K562 (cell line): ENCODE measurements around the gene ECE2. TPM values are rescaled to one million over a fixed set of nuclear protein-coding genes. Genes with fewer than 3 reads are reported as not detected.

Experiments used
- ATAC-seq: fragments of 200-7000 bp; cut with Tn5 transposase; 3 replicates; pipeline ENCODE4 v1.9.1; 2020; ENCODE audit warnings: moderate library complexity
- BruUV-seq: library from RNA; stranded (reverse); fragments of 400-500 nt; replicated peaks from 2 replicates; lab custom pipeline; 2021; lab: Mats Ljungman, UMichigan
- CTCF ChIA-PET: fragments of 300-600 bp; formaldehyde crosslinking; extraction: SDS; loops from one replicate; lab custom pipeline; 2021; ENCODE audit warnings: low intra/inter-chr PET ratio; lab: Yijun Ruan, JAX
- POLR2A ChIA-PET: fragments of 300-600, 350-650 bp; sonication (Branson Sonifier 250); formaldehyde crosslinking; extraction: SDS; loops from one replicate; lab custom pipeline; 2021; ENCODE audit warnings: antibody characterized with exemption, inconsistent platforms; lab: Yijun Ruan, JAX
- DNase-seq, 4 experiments: peaks; one replicate each; pipeline versions ENCODE4 v3.0.0 to v3.0.0-alpha.2; 2011 to 2018; ENCODE audit warnings: low spot score in 3 of 4, mixed read lengths in 3 of 4; ENCODE audit errors: extremely low read depth in 1 of 4
- FAIRE-seq: peaks from 2 replicates; lab custom pipeline; 2011; peaks lifted over from hg19 to GRCh38; lab: Jason Lieb, UNC
- H2AFZ ChIP-seq: 2 replicates; pipeline ENCODE4 v1.6.0; 2011; ENCODE audit warnings: low read depth, low read length, control low read depth, inconsistent platforms
- H3K27ac ChIP-seq: fragments of 200-600 bp; 3 replicates; pipeline ENCODE4 v1.8.0; 2011; ENCODE audit warnings: low read depth, mild to moderate bottlenecking, control low read depth, inconsistent platforms, low read length, moderate library complexity, mixed read lengths; ENCODE audit errors: extremely low read depth
- H3K27me3 ChIP-seq, 2 experiments: fragments of 300-600 bp in 1 of 2; 2 replicates in 1 of 2; 3 replicates in 1 of 2; pipeline versions ENCODE4 v1.6.0 to v1.8.0; 2011; ENCODE audit warnings: inconsistent platforms in 2 of 2, low read length in 2 of 2, mild to moderate bottlenecking in 1 of 2, mixed read lengths in 1 of 2, moderate library complexity in 1 of 2; ENCODE audit not compliant: control insufficient read depth in 2 of 2, insufficient read depth in 2 of 2
- H3K36me3 ChIP-seq: fragments of 300-600 bp; 3 replicates; pipeline ENCODE4 v1.8.0; 2011; ENCODE audit warnings: mild to moderate bottlenecking, low read length, inconsistent platforms; ENCODE audit not compliant: control insufficient read depth, insufficient read depth
- H3K4me1 ChIP-seq, 2 experiments: fragments of 200-600 bp in 1 of 2; replicated peaks in 1 of 2; 2 replicates in 1 of 2; 3 replicates in 1 of 2; pipeline versions ENCODE4 v1.5.1 to v1.8.0; 2011; ENCODE audit warnings: inconsistent platforms in 2 of 2, low read length in 2 of 2, mild to moderate bottlenecking in 1 of 2, mixed read lengths in 1 of 2, moderate library complexity in 1 of 2; ENCODE audit not compliant: control insufficient read depth in 2 of 2, insufficient read depth in 2 of 2
- H3K4me2 ChIP-seq: 2 replicates; pipeline ENCODE4 v1.6.1; 2011; ENCODE audit warnings: low read length, control low read depth, inconsistent platforms, mixed read lengths; ENCODE audit not compliant: insufficient read depth
- H3K4me3 ChIP-seq: fragments of 200-600 bp; sonication (generic), shearing (Covaris generic); 2 replicates; pipeline ENCODE4 v1.5.1; 2016; ENCODE audit warnings: control low read depth, inconsistent platforms
- H3K79me2 ChIP-seq: fragments of 200-600 bp; 3 replicates; pipeline ENCODE4 v1.8.0; 2011; ENCODE audit warnings: low read length, inconsistent platforms; ENCODE audit not compliant: control insufficient read depth, insufficient read depth
- H3K9ac ChIP-seq, 2 experiments: 2 replicates each; pipeline versions ENCODE4 v1.6.0 to v1.6.1; 2011; ENCODE audit warnings: low read depth in 2 of 2, low read length in 2 of 2, control low read depth in 1 of 2, inconsistent platforms in 1 of 2, mild to moderate bottlenecking in 1 of 2, mixed read lengths in 1 of 2; ENCODE audit not compliant: insufficient read depth in 1 of 2
- H3K9me1 ChIP-seq: one replicate; pipeline ENCODE4 v1.6.0; 2011; ENCODE audit warnings: inconsistent platforms, mild to moderate bottlenecking, low read length, moderate library complexity; ENCODE audit not compliant: control insufficient read depth, insufficient read depth
- H3K9me3 ChIP-seq: replicated peaks from 2 replicates; pipeline ENCODE4 v1.5.1; 2011; ENCODE audit warnings: low read depth, low read length, inconsistent platforms; ENCODE audit not compliant: control insufficient read depth, insufficient read depth
- H4K20me1 ChIP-seq: replicated peaks from 2 replicates; pipeline ENCODE4 v1.6.1; 2011; ENCODE audit warnings: low read length, inconsistent platforms, mixed read lengths; ENCODE audit not compliant: control insufficient read depth, insufficient read depth
- CBFB ChIP-seq: sonication (generic); formaldehyde crosslinking; IDR thresholded peaks from 2 replicates; pipeline ENCODE4 v1.4.0; 2020; ENCODE audit warnings: mild to moderate bottlenecking, missing genetic modification reagents
- XRCC4 ChIP-seq: IDR thresholded peaks from one replicate; pipeline ENCODE4 v1.6.1; 2011; ENCODE audit not compliant: insufficient read depth, insufficient read length; ENCODE audit errors: extremely low read depth
- ZFPM2 ChIP-seq: fragments of 250-450 bp; sonication (Bioruptor Pico); IDR thresholded peaks from 2 replicates; pipeline ENCODE4 v1.5.1; 2022; ENCODE audit warnings: mild to moderate bottlenecking
- ZNF316 ChIP-seq: fragments of 450-650 bp; IDR thresholded peaks from 2 replicates; pipeline ENCODE4 v1.6.1; 2016
- ZNF76 ChIP-seq: fragments of 250-450 bp; sonication (Bioruptor Pico); IDR thresholded peaks from 2 replicates; pipeline ENCODE4 v1.4.0; 2020; ENCODE audit warnings: mild to moderate bottlenecking, moderate library complexity, borderline replicate concordance
- WGBS: fragments of 100-300 bp; shearing (Covaris generic); methylation state at CpG from one replicate; pipeline ENCODE4 v1.1.6; 2016; ENCODE audit warnings: low coverage, mixed read lengths; ENCODE audit not compliant: insufficient coverage; ENCODE audit errors: missing lambda C conversion rate; 5-methylcytosine and 5-hydroxymethylcytosine counted together
- in situ Hi-C: fragments of 300-500 bp; cut with MboI; formaldehyde crosslinking; loops from 4 replicates; pipeline ENCODE4 v1.15.0; 2018; ENCODE audit warnings: inconsistent platforms, mixed read lengths
- intact Hi-C: fragments of 100-400 bp; cut with micrococcal nuclease; formaldehyde crosslinking; loops from 2 replicates; pipeline ENCODE4 v1.14.2; 2022
- polyA plus RNA-seq, 8 experiments: library from polyadenylated mRNA; depleted of rRNA in 4 of 8; stranded (reverse) in 5 of 8; unstranded in 3 of 8; fragments of >200 nt; fragmentation: Nextera tagmentation in 2 of 8; fragmentation: Illumina TruSeq in 1 of 8; extraction: Ambion mirVana in 2 of 8; extraction: Trizol in 1 of 8; gene quantifications; 2 replicates each; pipeline versions ENCODE4 v1.2.1 to v1.2.3, GENCODE V29; 2011 to 2014; ENCODE audit warnings: inconsistent platforms in 1 of 8, missing spikeins in 1 of 8
- total RNA-seq, 7 experiments: library from RNA; depleted of rRNA in 6 of 7; stranded (reverse); fragments of >200 nt in 6 of 7; fragmentation: Illumina TruSeq in 2 of 7; extraction: Trizol in 2 of 7; gene quantifications; 2 replicates each; pipeline versions ENCODE4 v1.2.1 to v1.2.3, GENCODE V29; 2011 to 2021; ENCODE audit warnings: low replicate concordance in 1 of 7
- TF ChIP-seq, protein P1 (sequence below), 3 experiments: IDR thresholded peaks in 2 of 3; conservative IDR thresholded peaks in 1 of 3; 2 replicates each; pipeline ENCODE4 v1.5.1; 2011 to 2012; ENCODE audit warnings: low read length in 3 of 3, mild to moderate bottlenecking in 3 of 3, control low read depth in 2 of 3, improper control_type of control experiment in 1 of 3, inconsistent platforms in 1 of 3, low read depth in 1 of 3, mixed read lengths in 1 of 3, moderate library complexity in 1 of 3; ENCODE audit not compliant: insufficient read depth in 2 of 3

Gene ECE2
- total and polyA plus RNA-seq, 9 of the 15 experiments (the other 6 are each of a cell fraction or from before 2014, with no cell fraction given): not detected

GRCh38 chr3:184305577-184305976 is 29.8 kb downstream of the ECE2 start:
- Histone ChIP-seq H3K36me3 (peaks cover 90% of the 10 kb centered on the region), H3K4me3 (no peak overlapping the region), H2AFZ (no peak overlapping the region), H3K4me2 (no peak overlapping the region), H4K20me1 (0 out of 2 replicates have a peak, but pooled peaks cover 5% of the 10 kb centered on the region), H3K9me3 (no peaks in the 10 kb centered on the region), H3K4me1 (peaks cover 0 to 2% of the 10 kb centered on the region in 2 experiments; a peak in 3 of 5 replicates), H3K9me1 (no peaks in the 10 kb centered on the region), H3K79me2 (peaks cover 14% of the 10 kb centered on the region), H3K9ac (no peak overlapping the region), H3K27ac (no peak overlapping the region), H3K27me3 (no peaks in the 10 kb centered on the region)
- DNase-seq (peak in 1 of 4 experiments; percentile 21), ATAC-seq (peak; percentile 76), FAIRE-seq (no peak)
- intact Hi-C loops (no loop called here), in situ Hi-C loops (no loop called here)
- POLR2A ChIA-PET: interaction anchor here (1.3 kb wide), 1 partner anchor 11 kb away, joined by 6 read pairs; no protein-coding TSS in a partner anchor
- WGBS: 73% methylated on average over 1 of the region's 1 CpG
- TF ChIP-seq ZFPM2 (CRISPR knock-in tag): no peak
- TF ChIP-seq CBFB (CRISPR knock-in tag): no peak
- no peak for TF ChIP-seq ZNF76
- no peak for TF ChIP-seq ZNF316
- TF ChIP-seq, protein P1, sequence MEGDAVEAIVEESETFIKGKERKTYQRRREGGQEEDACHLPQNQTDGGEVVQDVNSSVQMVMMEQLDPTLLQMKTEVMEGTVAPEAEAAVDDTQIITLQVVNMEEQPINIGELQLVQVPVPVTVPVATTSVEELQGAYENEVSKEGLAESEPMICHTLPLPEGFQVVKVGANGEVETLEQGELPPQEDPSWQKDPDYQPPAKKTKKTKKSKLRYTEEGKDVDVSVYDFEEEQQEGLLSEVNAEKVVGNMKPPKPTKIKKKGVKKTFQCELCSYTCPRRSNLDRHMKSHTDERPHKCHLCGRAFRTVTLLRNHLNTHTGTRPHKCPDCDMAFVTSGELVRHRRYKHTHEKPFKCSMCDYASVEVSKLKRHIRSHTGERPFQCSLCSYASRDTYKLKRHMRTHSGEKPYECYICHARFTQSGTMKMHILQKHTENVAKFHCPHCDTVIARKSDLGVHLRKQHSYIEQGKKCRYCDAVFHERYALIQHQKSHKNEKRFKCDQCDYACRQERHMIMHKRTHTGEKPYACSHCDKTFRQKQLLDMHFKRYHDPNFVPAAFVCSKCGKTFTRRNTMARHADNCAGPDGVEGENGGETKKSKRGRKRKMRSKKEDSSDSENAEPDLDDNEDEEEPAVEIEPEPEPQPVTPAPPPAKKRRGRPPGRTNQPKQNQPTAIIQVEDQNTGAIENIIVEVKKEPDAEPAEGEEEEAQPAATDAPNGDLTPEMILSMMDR (IDR thresholded peaks at IDR 0.05 in 2 of 3, conservative IDR thresholded peaks at IDR 0.05 in 1 of 3; ENCODE audit: insufficient read depth in 2 of 3, low read depth in 1 of 3, low read length in 3 of 3): peak; percentile 19 to 47 (median 39); a peak in 4 of 6 replicates
- no peak for TF ChIP-seq XRCC4
- BruUV-seq: no TSS peak
- CTCF ChIA-PET: no interaction called here
